NCI-H1105 (cell line): ENCODE results near the gene HTR3C.
"Not testable (repeated sequence)": the region's sequence is repeated elsewhere in the genome, so short reads cannot be mapped to it uniquely, and the experiment has no call there.

Source experiments
- DNase-seq: peaks from one replicate; lab custom pipeline; 2025; lab: John Stamatoyannopoulos, UW

Gene HTR3C, protein sequence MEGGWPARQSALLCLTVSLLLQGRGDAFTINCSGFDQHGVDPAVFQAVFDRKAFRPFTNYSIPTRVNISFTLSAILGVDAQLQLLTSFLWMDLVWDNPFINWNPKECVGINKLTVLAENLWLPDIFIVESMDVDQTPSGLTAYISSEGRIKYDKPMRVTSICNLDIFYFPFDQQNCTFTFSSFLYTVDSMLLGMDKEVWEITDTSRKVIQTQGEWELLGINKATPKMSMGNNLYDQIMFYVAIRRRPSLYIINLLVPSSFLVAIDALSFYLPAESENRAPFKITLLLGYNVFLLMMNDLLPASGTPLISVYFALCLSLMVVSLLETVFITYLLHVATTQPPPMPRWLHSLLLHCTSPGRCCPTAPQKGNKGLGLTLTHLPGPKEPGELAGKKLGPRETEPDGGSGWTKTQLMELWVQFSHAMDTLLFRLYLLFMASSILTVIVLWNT

DNA sequence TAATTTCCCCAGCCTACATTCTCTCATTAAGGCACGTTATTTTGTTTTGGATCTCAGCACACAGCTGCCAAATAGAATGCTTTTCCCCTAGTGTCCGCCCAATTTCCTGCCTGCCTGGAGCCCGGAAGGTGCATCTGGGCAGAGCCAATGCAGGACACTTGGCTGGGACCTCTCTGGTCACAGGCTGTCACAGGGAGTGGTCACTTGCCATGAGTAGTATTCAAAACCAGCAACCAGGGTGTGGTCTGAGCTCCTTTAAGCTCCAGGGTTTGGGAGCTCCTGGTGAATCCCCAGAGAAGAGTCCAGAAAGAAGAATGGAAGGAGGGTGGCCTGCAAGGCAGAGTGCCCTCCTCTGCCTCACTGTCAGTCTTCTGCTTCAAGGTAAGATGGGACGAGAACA lies at the start of gene HTR3C:
TSS of gene HTR3C (plus strand) at position 281 of the 400 bp plus-strand sequence. CDS start at position 315, 34 bp downstream.
- DNase-seq = no peak

- no peak for DNase-seq
Observed at GRCh38 chr3:184003187-184003967, 49.5 kb upstream of the HTR3C start.

- no peak for DNase-seq
Observed at GRCh38 chr3:184004476-184004875, 48.4 kb upstream of the HTR3C start.

GRCh38 chr3:184005941-184006507 lies 46.8 kb upstream of the HTR3C start:
- peak; percentile 99 for DNase-seq

DNA sequence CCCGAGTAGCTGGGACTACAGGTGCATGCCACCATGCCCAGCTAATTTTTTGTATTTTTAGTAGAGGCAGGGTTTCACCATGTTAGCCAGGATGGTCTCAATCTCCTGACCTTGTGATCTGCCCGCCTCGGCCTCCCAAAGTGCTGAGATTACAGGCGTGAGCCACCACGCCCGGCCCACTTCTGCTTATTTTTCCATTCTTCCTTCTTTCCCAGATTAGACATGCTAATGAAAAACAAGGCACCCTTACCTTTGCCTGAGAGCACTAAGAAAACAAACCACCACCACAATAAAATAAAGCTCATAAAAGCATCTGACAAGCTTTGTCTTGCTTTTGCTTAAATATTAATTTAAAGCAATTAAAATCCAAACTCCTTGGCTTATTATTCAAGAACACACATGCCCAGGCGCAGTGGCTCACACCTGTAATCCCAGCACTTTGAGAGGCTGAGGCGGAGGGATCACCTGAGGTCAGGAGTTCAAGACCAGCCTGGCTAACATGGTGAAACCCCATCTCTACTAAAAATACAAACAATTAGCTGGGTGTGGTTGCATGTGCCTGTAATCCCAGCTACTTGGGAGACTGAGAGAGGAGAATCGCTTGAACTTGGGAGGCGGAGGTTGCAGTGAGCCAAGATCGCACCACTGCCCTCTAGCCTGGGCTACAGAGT lies 45.6 kb upstream of the HTR3C start:
- DNase-seq = not testable (repeated sequence)

DNA sequence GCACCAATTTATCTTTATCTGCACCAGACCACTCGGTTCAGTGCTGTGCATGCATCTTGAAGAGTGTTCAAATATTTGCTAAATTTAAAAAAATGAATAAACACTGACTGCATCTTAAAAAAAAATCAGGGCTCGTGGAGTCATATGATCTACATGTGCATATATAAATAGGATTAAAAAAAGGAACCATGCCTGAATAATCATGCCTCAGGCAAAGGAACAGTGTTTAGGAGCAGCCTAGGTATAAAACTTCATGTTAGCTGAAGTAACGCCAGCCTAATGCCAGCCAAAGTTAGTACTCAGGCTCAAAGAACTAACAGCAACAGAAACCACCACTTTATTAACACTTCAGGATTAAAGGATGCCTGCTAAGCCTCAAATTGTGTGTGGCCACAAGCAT lies 44.7 kb upstream of the HTR3C start:
- no peak for DNase-seq

GRCh38 chr3:184011230-184011876 lies 41.5 kb upstream of the HTR3C start:
- no peak for DNase-seq

GRCh38 chr3:184011937-184012889 lies 40.6 kb upstream of the HTR3C start:
- DNase-seq = no peak

- no peak for DNase-seq
Observed at GRCh38 chr3:184015381-184016019, 37.3 kb upstream of the HTR3C start.

DNA sequence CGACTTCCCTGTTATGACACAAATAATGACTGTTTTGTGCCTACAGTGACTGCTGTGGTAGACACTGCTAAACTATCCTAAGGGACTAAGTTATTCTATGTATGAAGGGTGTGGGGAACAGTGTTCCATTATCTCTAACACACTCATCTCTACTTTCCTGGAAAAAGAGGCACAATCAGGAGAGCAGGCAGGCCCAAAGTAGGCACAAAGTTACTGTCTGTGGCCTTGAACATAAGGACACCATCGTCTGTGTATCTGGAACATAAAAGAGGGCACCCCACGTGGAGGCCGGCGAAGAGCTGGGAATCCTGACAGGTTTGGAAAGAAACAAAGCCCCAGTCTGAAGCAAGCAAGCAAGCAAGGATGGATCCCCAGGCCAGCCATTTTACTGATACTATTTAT lies 36.7 kb upstream of the HTR3C start:
- no peak for DNase-seq

- peak; percentile 64 for DNase-seq
Observed at GRCh38 chr3:184016811-184017671, 35.8 kb upstream of the HTR3C start.

- DNase-seq = peak; percentile 97
Observed at GRCh38 chr3:184017672-184018423, 35.0 kb upstream of the HTR3C start, which contains the start of gene ABCC5. ABCC5 (minus strand) TSS chr3:184017884; CDS start chr3:184014392, 3,492 bp downstream.

GRCh38 chr3:184018424-184018973 lies 34.3 kb upstream of the HTR3C start:
- DNase-seq = no peak

GRCh38 chr3:184022323-184022722 lies 30.5 kb upstream of the HTR3C start:
- DNase-seq = no peak

DNA sequence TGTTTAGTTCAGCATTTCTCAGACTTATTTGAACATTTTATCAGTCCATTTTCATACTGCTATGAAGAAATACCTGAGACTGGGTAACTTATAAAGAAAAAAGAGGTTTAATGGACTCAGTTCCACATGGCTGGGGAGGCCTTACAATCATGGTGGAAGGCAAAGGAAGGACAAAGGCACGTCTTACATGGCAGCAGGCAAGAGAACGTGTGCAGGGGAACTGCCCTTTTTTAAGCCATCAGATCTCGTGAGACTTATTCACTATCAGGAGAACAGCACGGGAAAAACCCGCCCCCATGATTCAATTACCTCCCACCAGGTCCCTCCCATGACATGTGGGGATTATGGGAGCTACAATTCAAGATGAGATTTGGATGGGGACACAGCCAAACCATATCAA lies 27.6 kb upstream of the HTR3C start:
- DNase-seq = not testable (repeated sequence)

GRCh38 chr3:184028275-184028890 lies 24.5 kb upstream of the HTR3C start:
- DNase-seq = not testable (repeated sequence)

DNA sequence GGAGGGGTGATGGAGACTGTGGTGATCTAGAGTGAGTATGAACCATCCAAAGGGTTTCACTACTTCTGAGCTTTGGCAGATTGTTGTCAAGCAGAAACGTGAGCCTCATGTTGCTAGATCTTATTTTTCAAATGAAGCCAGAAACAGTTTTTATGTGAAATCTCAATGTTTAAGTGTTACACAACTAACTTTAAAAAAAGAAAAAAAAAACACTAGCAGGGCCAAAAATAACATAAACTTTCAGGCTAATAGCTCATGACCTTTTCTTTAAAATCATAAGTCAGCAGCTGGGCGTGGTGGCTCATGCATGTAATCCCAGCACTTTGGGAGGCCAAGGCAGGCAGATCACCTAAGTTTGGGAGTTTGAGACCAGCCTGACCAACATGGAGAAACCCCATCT lies 23.4 kb upstream of the HTR3C start:
- no peak for DNase-seq
